Measurements from ENCODE around the gene TANC2.

Gene TANC2

GRCh38 chr17:62935098-62935497 lies 30.9 kb upstream of the TANC2 start:
- in situ Hi-C loops (cut with HindIII; ENCODE audit: low pct_unique_long_range_greater_than_20kb, low sequenced_read_pairs) = no loop called here
- TF ChIP-seq JUND (IDR thresholded peaks at IDR 0.05; ENCODE audit: low read depth) = no peak
- no peak for DNase-seq (ENCODE audit: low read depth in 1 of 2, low spot score in 1 of 2)

DNA sequence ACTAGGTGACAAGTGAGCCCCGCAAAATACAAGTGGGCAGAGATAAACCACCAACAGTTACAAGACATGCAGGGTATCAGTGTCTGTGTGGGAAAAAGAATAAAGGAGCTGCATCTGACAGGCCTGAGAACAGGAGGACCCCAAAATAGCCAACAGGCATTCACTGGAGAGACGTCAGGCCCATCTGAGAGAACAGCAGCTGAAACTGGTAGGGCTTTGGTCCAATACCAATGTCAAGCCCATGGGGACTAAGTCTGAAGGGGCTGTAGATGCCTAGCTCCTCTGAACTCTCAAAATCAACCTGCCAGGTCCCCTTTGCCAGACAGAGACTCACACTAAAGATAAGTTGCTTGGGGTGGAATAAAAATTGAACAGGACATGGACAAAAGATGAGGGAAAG lies 30.5 kb upstream of the TANC2 start:
- TF ChIP-seq JUND (IDR thresholded peaks at IDR 0.05; ENCODE audit: low read depth) = no peak
- no peak for DNase-seq (ENCODE audit: low read depth in 1 of 2, low spot score in 1 of 2)
- in situ Hi-C loops (cut with HindIII; ENCODE audit: low pct_unique_long_range_greater_than_20kb, low sequenced_read_pairs) = no loop called here

DNA sequence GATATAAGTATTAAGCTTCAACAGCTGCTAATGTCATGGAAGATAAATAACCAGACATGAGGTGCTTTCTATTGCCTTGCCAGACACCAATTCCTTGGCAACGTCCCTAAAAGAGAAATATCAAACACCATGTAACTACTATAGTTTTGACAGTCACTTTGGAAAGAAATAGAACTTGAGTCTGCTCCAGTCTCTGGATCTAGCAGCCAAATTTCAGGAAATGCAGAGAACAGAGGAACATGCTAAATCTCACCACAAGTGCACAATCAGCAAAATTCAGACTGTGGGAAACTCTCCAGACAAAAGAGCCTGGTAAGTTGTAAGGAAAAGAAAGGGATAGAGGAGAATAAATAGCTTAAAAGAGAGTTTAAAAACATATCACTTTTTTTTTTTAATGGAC lies 28.4 kb upstream of the TANC2 start:
- no peak for DNase-seq (ENCODE audit: low read depth in 1 of 2, low spot score in 1 of 2)
- no peak for TF ChIP-seq JUND (IDR thresholded peaks at IDR 0.05; ENCODE audit: low read depth)
- in situ Hi-C loops (cut with HindIII; ENCODE audit: low pct_unique_long_range_greater_than_20kb, low sequenced_read_pairs) = no loop called here

DNA sequence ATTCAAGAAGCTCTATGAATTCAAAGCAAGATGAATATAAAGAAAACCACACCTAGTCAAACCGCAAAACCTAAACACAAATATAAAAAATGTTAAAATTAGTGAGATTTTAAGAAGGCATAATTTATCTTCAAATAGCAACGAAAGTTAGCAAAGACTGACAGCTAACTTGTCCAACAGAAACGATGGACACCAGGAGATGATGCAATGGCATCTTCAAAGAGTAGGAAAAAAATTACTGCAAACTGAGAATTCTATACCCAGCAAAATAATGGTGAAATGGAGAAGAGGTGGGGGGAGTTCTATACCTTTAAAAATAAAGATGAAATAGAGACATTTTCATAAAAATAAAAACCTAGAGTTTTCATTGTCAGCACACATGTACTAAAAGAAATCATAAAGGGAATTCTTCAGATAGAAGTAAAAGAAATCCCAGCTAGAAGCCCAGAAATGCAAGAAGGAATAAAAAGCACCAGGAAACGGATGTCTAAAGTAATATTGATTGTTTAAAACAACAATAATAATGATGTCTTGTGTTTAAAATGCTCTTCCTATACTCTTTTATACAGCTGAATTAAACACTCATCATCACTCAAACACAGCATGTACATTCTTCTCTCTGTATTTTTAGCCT lies 24.6 kb upstream of the TANC2 start:
- in situ Hi-C loops (cut with HindIII; ENCODE audit: low pct_unique_long_range_greater_than_20kb, low sequenced_read_pairs) = no loop called here
- DNase-seq (ENCODE audit: low read depth in 1 of 2, low spot score in 1 of 2) = no peak
- TF ChIP-seq JUND (IDR thresholded peaks at IDR 0.05; ENCODE audit: low read depth) = no peak

DNA sequence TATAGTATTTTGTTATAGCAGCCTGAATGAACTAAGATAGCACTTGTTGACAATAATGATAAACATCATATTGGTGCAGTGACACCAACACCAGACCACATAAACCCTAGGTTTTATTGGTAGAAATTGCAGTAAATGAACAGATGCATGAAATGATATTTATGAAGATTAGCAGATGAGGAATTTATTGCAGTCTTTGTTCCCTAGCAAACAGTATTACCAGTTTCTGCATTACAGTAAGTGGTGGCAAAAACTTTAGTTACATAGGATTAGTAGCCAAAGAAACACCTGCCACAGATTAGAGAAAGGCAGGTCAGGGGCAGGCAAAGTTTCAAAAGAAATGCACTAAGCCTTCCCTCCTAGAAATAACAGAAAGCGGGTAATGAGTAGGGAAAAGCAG lies 17.7 kb upstream of the TANC2 start:
- no peak for DNase-seq (ENCODE audit: low read depth in 1 of 2, low spot score in 1 of 2)
- in situ Hi-C loops (cut with HindIII; ENCODE audit: low pct_unique_long_range_greater_than_20kb, low sequenced_read_pairs) = no loop called here
- TF ChIP-seq JUND (IDR thresholded peaks at IDR 0.05; ENCODE audit: low read depth) = no peak

DNA sequence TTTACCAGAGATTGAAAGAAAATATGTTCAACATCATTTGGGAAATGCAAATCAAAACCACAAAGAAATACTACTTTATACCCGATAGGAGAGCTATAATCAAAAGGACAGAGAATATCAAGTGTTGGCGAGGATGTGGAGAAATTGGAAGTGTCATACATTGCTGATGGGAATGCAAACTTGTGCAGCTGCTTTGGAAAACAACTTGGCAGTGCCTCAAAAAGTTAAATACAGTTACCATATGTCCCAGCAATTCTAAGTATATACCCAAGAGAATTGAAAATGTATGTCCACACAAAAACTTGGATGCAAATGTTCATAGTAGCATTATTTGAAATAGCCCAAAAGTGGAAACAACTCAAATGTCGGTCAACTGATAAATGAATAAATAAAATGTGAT lies 17.0 kb upstream of the TANC2 start:
- no peak for TF ChIP-seq JUND (IDR thresholded peaks at IDR 0.05; ENCODE audit: low read depth)
- no peak for DNase-seq (ENCODE audit: low read depth in 1 of 2, low spot score in 1 of 2)
- in situ Hi-C loops (cut with HindIII; ENCODE audit: low pct_unique_long_range_greater_than_20kb, low sequenced_read_pairs) = no loop called here

GRCh38 chr17:62950067-62950466 lies 16.0 kb upstream of the TANC2 start:
- in situ Hi-C loops (cut with HindIII; ENCODE audit: low pct_unique_long_range_greater_than_20kb, low sequenced_read_pairs) = no loop called here
- peak in 1 of 2 experiments; percentile 66 for DNase-seq (ENCODE audit: low read depth in 1 of 2, low spot score in 1 of 2)
- TF ChIP-seq JUND (IDR thresholded peaks at IDR 0.05; ENCODE audit: low read depth) = no peak

DNA sequence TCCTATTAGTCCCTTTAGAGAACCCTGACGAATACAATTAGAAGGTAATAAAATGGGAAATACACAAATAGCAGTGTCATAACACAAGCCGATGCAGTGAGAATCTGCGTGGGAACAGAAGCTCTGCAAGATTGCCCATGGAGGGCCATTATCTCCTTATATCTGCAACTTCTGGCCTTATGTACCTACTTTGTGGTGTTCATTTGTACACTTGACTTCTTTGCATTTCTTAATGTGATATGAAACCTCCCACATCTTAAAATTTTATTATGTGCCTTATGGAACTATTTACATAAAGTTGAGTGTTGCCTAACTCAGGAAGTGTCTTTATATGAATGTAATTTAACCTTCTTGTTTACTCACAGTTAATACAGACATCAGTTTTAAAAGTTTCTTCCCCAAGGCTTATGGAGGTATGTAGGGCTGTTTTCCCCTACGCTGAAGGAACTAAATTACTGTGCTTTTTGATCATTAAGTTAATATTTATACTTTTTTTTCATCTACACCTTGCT lies 10.1 kb upstream of the TANC2 start:
- no peak for DNase-seq (ENCODE audit: low read depth in 1 of 2, low spot score in 1 of 2)
- no peak for TF ChIP-seq JUND (IDR thresholded peaks at IDR 0.05; ENCODE audit: low read depth)
- in situ Hi-C loops (cut with HindIII; ENCODE audit: low pct_unique_long_range_greater_than_20kb, low sequenced_read_pairs) = no loop called here

DNA sequence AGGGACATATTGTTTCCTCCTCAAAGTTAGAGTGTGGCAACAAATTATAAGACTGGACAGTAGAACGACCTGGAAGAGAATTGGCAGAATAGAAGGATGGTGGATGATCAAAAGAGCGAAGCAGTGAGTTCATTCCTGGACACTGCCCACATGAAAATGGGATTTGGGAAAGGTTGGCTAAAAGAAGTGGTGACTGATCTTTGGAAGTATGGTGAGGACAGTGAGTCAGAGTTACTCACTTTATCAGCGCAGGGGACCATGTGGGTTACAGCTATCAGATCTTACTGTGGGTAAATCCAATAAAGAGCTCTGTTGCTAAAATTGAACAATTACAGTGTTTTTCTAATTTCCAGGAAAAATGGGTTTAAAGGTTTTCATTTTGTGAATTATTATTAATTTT lies 2.7 kb upstream of the TANC2 start:
- in situ Hi-C loops (cut with HindIII; ENCODE audit: low pct_unique_long_range_greater_than_20kb, low sequenced_read_pairs) = no loop called here
- no peak for TF ChIP-seq JUND (IDR thresholded peaks at IDR 0.05; ENCODE audit: low read depth)
- no peak for DNase-seq (ENCODE audit: low read depth in 1 of 2, low spot score in 1 of 2)

GRCh38 chr17:62964506-62964905 lies 1.5 kb upstream of the TANC2 start:
- DNase-seq (ENCODE audit: low read depth in 1 of 2, low spot score in 1 of 2) = no peak
- in situ Hi-C loops (cut with HindIII; ENCODE audit: low pct_unique_long_range_greater_than_20kb, low sequenced_read_pairs) = no loop called here
- no peak for TF ChIP-seq JUND (IDR thresholded peaks at IDR 0.05; ENCODE audit: low read depth)

GRCh38 chr17:62965174-62965685 lies 805 bp upstream of the TANC2 start:
- no peak for DNase-seq (ENCODE audit: low read depth in 1 of 2, low spot score in 1 of 2)
- no peak for TF ChIP-seq JUND (IDR thresholded peaks at IDR 0.05; ENCODE audit: low read depth)
- in situ Hi-C loops (cut with HindIII; ENCODE audit: low pct_unique_long_range_greater_than_20kb, low sequenced_read_pairs) = no loop called here

DNA sequence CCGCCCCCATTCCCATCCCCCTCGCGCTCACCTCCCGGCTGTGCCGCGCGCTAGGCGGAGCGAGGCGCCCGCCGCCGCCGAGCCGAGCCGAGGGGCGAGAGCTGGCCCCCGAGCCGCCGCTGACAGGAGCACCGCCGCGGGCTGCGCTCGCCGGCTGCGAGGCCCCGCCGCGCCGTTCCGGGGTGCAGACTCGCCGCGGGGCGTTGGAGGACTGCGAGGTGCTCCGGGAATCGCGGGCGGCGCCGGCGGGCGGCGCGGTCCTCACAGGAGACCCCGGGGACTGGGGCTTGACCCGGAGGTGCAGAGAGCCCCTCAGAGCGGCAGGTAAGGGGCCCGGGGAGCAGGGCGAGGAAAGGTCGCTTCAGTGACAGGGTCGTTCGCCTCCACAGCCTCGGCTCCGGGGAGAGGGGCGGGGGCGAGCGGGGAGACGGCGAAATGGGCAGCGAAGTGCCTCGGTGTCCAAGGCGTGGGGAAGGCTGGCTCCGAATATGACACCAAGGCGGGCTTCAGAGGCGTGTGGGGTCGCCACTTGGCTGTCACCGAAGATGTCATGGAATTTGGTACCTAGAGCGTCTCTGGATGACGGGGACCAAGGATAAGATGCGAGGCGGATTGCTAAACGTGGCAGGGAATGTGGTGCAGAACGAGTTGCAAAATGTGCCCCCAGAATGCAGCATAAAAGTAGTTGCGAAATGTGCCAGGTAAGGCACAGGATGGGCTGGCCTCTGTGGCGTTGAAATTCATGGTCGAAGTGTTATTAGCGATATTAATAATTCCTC lies 580 bp downstream of the TANC2 start:
- in situ Hi-C loops (cut with HindIII; ENCODE audit: low pct_unique_long_range_greater_than_20kb, low sequenced_read_pairs) = no loop called here
- DNase-seq (ENCODE audit: low read depth in 1 of 2, low spot score in 1 of 2) = peak; percentile 24 to 55
- TF ChIP-seq JUND (IDR thresholded peaks at IDR 0.05; ENCODE audit: low read depth) = no peak

DNA sequence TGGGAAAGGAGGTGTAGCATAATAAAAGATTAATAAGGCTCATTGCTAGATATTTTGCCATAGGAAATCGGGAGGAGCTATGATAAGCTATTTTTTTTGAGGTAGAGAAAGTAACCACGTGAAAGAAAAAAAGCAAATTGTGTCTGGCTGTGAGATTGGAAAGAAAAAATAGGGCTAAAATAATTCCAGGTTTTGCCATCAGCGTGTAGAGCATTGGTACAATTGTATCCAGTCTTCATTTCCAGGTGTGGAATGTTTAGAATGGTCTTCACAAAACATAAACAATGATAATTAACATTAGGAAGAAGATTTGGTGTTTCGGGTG lies 1.1 kb downstream of the TANC2 start:
- TF ChIP-seq JUND (IDR thresholded peaks at IDR 0.05; ENCODE audit: low read depth) = no peak
- no peak for DNase-seq (ENCODE audit: low read depth in 1 of 2, low spot score in 1 of 2)
- in situ Hi-C loops (cut with HindIII; ENCODE audit: low pct_unique_long_range_greater_than_20kb, low sequenced_read_pairs) = no loop called here
